Measurements from ENCODE around the gene MED16.

GRCh38 chr19:903266-903797 is 10.3 kb upstream of the MED16 start:
- TF ChIP-seq TCF7 (CRISPR knock-in tag; IDR thresholded peaks at IDR 0.05; ENCODE audit: low read depth) (no peak), NFYB (CRISPR knock-in tag; conservative IDR thresholded peaks at IDR 0.05; ENCODE audit: low read depth) (no peak), JUN (CRISPR knock-in tag; IDR thresholded peaks at IDR 0.05) (no peak), ATF2 (CRISPR knock-in tag; IDR thresholded peaks at IDR 0.05; ENCODE audit: borderline replicate concordance, low read depth) (no peak), FOXJ3 (CRISPR knock-in tag; IDR thresholded peaks at IDR 0.05; ENCODE audit: borderline replicate concordance) (no peak), ZNF317 (CRISPR knock-in tag; IDR thresholded peaks at IDR 0.05; ENCODE audit: borderline replicate concordance, low read depth) (no peak), CTCF (IDR thresholded peaks at IDR 0.05) (no peak), USF2 (CRISPR knock-in tag; IDR thresholded peaks at IDR 0.05) (no peak), ZNF281 (CRISPR knock-in tag; IDR thresholded peaks at IDR 0.05) (no peak), GABPB1 (CRISPR knock-in tag; IDR thresholded peaks at IDR 0.05) (no peak), ZNF263 (CRISPR knock-in tag; IDR thresholded peaks at IDR 0.05; ENCODE audit: low read depth) (no peak)

Measured in WTC11 (cell line).